Mesenteric fat pad (tissue), 1 donor: ENCODE data around the gene RAI1. TPM values are rescaled to one million over a fixed set of nuclear protein-coding genes. Genes with fewer than 3 reads are reported as not detected.

Source experiments
- DNase-seq: peaks from one replicate; pipeline ENCODE4 v3.0.0-alpha.2; 2020; ENCODE audit warnings: low spot score
- total RNA-seq: library from RNA; stranded (reverse); fragmentation: NEBNext Ultra II Directional; extraction: Animal tissue kit (Norgen Biotek cat#: 25700); gene quantifications from one replicate; pipeline ENCODE4 v1.2.1, GENCODE V29; 2021
- donor health status: DM: yes; HTN: yes; CAD: no.

The RAI1 gene
- total RNA-seq, 1 donor from 2014 or later: 21.2 TPM

DNA sequence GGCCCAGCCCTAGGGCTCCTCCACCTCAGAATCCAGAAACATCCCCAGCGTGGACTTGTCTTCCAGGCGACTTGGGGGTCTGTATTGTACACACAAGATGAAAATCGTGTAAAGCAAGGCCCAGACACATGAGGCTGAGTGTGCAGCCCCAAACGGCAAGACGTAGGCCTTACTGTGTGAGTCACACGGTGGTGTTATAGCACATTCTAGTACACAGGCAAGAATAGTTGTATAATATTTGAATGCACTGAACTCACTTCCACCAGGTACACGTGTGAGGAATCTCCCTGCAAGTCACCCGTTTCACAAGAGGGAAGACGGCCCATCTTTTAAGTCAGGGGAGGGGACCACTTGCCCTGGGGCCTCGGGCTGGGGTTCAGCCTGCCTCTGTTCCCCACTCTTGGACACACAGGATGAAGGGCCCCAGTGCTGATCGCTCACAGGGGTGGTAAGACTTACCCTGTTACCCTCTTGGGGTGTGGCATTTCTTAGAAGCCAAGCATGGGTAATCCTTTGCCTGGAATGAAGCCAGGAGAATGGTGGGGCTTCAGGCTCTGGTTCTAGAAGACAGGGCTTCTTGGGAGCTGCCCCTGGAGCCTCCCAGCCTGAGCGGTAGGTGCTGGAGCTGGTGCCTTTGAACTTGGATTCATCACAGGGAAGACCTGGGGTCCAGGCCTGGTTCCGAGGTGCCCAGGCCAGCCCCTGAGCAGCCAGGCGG is 84.3 kb downstream of the RAI1 start:
- no peak for DNase-seq

- DNase-seq: no peak
Measured at GRCh38 chr17:17766077-17766743, 85.0 kb downstream of the RAI1 start.

DNA sequence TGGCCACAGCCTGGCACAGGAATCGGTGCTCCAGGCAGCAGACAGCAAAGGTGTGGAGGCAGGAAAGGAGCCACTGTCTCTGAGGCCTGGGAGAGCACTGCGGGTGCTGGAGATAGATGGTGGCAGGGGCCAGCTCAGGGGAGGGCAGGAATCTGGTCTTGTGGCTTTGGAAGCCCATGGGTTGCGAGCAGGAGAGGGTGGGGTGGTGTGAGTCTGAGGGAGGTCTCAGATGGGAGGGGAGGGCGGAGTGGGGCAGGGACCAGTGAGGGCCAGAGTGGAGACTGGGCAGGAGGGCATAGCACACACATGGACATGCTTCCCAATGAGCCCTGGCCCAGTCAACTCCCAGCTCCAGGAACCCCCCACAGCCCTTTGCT is 85.5 kb downstream of the RAI1 start:
- no peak for DNase-seq

- no peak for DNase-seq
Measured at GRCh38 chr17:17767154-17767869, 86.1 kb downstream of the RAI1 start.

DNA sequence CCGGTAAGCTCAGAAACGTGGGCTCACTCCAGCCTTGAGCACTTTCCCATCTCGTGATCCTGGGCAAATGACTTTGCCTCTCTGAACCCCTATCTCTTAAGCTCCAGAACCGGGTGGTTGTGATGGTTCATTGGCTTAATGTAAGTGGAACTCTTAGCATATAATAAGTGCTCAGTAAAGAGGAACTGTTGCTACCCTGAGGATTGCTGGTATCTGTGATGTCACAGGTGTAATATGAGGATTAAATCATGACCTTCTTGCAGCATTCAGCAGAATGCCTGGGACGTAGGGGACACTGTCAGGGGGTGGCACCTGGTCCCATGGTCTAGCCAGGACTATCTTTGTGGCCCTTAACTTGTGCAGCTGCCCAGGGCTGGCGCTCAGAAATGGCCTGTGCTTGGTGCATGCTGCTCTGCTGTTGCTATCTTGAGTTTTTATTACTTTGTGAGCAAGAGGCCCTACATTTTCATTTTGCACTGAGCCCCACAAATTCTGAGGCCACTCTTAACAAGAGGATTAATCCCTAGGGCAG is 86.7 kb downstream of the RAI1 start:
- DNase-seq: no peak

DNA sequence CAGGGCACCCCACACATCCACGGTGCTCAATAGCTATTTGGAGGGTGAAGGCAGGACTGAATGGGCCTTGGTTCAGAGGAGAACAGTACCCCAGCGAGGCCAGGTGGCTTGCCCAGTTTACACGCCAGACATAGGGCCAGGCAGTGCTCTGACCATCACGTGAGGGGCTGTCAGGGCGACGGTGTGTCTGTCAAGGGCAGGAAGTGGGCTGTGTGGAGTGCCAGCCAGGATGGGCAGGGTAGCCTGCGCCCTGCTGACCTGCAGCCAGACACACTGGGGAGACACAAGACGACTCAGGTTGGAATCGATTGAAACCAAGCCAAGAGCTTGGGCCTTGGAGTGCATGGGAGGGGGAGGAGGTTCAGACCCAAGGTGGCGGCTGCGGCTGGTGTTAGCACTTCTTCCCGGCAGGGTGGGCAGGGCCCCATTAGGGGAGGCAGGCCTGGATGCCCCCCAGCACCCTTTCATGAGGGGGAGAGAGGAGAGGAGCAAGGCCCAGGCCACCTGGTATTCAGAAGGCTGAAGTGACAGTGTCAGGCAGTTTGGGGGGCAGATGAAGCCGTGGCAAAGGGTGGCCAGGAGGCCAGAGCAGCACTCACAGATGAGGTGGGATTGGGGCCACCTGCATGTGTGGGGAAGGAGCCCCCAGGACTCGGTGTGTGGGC is 87.3 kb downstream of the RAI1 start:
- DNase-seq: no peak

GRCh38 chr17:17769869-17770631 is 88.8 kb downstream of the RAI1 start:
- DNase-seq: no peak

GRCh38 chr17:17770632-17771044 is 89.4 kb downstream of the RAI1 start:
- DNase-seq: no peak

DNA sequence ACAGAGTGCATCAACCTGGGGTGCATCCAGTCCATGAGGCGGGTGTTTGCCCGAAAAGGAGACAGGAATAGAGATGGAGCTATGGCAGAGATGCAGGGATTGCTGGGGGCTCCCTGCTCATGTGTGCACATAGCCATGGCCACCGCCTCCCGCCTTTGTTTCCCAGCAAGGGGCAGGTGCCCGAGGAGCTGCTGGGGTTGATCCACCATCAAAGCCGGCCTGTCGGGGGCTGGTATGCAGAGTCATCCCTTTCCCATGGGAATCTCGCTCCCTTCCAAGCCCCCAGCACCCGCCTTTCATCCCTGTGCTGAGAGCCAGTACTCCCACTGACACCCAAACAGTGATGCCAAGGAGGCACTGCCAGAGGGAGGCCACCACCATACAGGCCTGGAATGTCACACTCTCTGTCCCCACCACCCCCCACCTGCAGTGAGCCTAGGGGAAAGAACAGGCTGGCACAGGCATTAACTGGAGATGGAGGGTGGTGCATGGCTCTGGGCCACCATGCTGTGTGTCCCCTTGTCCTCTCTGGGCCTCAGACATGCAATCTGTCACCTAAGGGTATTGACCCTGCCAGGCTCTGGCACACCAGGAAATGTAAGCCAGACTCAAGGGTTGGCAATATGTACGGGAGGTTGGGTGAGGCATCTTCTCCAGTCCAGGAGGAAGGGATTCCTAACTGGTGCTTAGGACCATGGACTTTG is 90.4 kb downstream of the RAI1 start:
- DNase-seq: no peak

GRCh38 chr17:17772231-17772630 is 91.0 kb downstream of the RAI1 start:
- DNase-seq: no peak

DNA sequence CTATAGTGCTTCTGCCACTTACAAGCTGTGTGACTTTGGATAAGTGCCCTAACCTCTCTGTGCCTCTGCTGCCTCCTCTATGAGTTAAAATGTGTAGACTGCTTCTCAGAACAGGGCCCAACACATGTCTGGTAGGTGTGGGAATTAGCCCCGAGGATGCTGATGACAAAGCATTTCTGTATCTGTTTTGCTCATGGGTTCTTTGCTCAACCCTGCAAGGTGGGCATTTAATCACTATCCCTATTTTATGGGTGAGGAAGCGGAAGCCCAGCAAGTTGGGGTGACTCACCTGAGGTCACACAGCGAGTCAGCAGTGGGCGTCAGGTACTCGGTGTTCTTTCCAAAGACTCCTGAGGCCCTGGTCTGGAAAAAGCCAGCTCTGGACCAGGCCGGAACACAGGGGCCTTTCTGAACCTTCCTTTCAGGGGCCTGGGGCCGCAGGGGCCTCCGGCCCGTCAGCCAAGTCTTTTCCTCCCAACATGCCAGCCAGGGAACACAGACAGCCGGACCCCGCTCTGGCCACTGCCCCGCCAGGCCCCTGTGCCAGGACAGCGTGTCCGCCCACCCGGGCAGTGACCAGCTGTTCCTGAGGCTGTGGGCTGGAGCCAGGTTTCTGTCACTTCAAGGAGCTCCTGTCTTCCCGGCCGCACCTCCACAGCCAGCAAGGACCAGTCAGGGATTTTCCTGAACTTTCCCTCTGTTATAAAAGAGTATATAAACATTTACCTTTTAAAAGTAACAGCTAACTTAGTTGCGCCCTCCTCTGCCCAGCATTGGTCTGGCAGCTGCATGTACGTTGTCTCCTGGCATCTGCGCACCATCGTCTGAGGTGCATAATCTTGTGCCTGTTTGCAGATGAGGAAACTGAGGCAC is 93.0 kb downstream of the RAI1 start:
- no peak for DNase-seq

GRCh38 chr17:17776889-17777288 is 95.6 kb downstream of the RAI1 start:
- no peak for DNase-seq

DNA sequence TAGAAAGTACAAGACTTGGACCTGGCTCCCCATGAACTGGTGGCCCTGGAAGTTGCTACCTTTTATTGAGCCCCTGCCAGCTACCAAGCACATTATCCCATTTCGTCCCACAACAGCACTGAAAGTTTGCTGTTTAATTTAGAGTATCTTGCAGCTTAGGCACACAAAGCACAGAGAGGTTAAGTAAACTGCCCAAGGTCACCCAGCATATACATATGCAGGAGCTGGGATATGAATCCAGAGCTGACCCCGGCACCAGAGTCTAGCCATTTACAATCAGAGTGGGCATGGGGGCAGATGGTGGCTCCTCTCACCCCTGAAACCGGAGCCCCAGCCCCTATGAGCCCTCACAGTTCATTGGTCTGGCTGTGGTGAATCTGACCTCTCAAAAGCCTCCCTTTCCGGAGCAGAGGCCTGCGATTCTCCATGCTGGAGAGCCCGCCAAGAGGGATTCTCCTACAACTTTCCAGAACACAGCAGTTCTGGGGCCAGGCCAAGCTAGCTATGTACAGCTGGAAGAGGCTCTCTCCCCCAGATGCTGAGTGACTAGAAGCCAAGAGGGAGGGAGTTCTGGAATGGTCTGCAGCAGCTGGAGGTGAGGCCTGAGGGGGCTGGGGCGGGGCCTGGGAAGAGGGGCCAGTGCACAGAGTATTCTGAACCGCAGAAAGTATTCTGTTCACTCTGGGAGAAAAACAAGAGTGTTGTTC is 97.2 kb downstream of the RAI1 start:
- no peak for DNase-seq

GRCh38 chr17:17779015-17779611 is 97.9 kb downstream of the RAI1 start:
- DNase-seq: no peak

DNA sequence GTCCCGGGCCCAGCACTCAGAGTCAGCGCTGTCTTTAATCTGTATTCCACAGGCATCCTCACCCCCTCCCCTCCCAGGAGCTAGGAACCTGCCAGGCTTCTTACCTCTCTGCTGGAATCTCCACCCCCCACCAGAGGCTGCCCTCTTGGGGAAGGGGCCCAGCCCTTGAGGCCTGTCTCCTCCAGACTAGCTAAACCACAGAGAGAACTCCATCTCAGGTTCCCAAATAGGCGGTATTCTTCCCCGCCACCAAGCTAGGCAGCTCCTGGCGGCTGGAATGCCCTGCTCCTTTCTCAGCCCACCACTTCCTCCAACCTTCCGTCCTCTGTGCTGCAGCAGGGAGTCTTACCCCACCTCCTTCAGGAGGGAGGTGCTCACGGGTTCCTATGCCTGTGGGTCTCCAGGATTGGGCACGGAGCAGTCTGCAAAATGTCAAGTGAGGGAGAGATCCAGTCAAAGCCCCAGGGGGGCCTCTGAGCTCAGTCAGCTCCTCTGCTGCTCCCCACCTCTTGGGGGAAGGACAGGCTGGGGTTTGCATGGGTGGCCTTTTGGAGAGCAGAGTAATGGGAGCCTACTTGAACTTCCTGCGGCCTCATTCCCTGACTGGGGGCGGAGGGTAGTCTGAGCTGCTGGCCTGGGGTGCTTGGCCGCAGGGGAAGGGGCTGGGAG is 99.8 kb downstream of the RAI1 start:
- DNase-seq: no peak

- no peak for DNase-seq
Measured at GRCh38 chr17:17781591-17782496, 100.6 kb downstream of the RAI1 start.
